ENCODE measurements around the gene PPP1R12B. TPM values are rescaled to one million over a fixed set of nuclear protein-coding genes. Genes with fewer than 3 reads are reported as not detected.
"Not testable (repeated sequence)": the region's sequence is repeated elsewhere in the genome, so short reads cannot be mapped to it uniquely, and the experiment has no call there.

The PPP1R12B gene
- total and polyA plus RNA-seq, 4 donors: 6.0 to 122 (median 22.0) TPM

GRCh38 chr1:202480640-202481039 is 132.1 kb downstream of the PPP1R12B start:
- ATAC-seq (ENCODE audit: insufficient read depth, low FRiP score); H3K9ac ChIP-seq (ENCODE audit: insufficient read depth in 1 of 2, low read length in 2 of 2): not testable (repeated sequence)

GRCh38 chr1:202483362-202483761 is 134.9 kb downstream of the PPP1R12B start:
- H3K9ac ChIP-seq (ENCODE audit: insufficient read depth in 1 of 2, low read length in 2 of 2); H3K27me3 ChIP-seq (ENCODE audit: control insufficient read depth in 3 of 3, insufficient read depth in 3 of 3, low read length in 2 of 3); ATAC-seq (ENCODE audit: insufficient read depth, low FRiP score): not testable (repeated sequence)

More at GRCh38 chr1:202480640-202481039, 132.1 kb downstream of the PPP1R12B start:
- H3K4me3 ChIP-seq; H3K36me3 ChIP-seq (ENCODE audit: control insufficient read depth in 4 of 4, insufficient read depth in 4 of 4, low read length in 4 of 4); H3K27ac ChIP-seq (ENCODE audit: low read depth in 1 of 2, low read length in 1 of 2); H3K4me1 ChIP-seq (ENCODE audit: control insufficient read depth in 5 of 5, insufficient read depth in 5 of 5, low read length in 5 of 5); DNase-seq; H3K27me3 ChIP-seq (ENCODE audit: control insufficient read depth in 3 of 3, insufficient read depth in 3 of 3, low read length in 2 of 3); H3K9me3 ChIP-seq (ENCODE audit: control insufficient read depth in 4 of 4, insufficient read depth in 3 of 4, low read length in 3 of 4): not testable (repeated sequence)

GRCh38 chr1:202484032-202484431 is 135.5 kb downstream of the PPP1R12B start:
- DNase-seq; H3K36me3 ChIP-seq (ENCODE audit: control insufficient read depth in 4 of 4, insufficient read depth in 4 of 4, low read length in 4 of 4); H3K27me3 ChIP-seq (ENCODE audit: control insufficient read depth in 3 of 3, insufficient read depth in 3 of 3, low read length in 2 of 3); ATAC-seq (ENCODE audit: insufficient read depth, low FRiP score); H3K9me3 ChIP-seq (ENCODE audit: control insufficient read depth in 4 of 4, insufficient read depth in 3 of 4, low read length in 3 of 4); H3K4me1 ChIP-seq (ENCODE audit: control insufficient read depth in 5 of 5, insufficient read depth in 5 of 5, low read length in 5 of 5); H3K4me3 ChIP-seq; H3K9ac ChIP-seq (ENCODE audit: insufficient read depth in 1 of 2, low read length in 2 of 2): not testable (repeated sequence)
- H3K27ac ChIP-seq (ENCODE audit: low read depth in 1 of 2, low read length in 1 of 2): peak overlapping the region in 1 of 2 donors; percentile 77
- whole genome bisulfite sequencing, 2 donors: 39 to 69% methylated on average over 2 of the region's 2 CpGs

More at GRCh38 chr1:202483362-202483761, 134.9 kb downstream of the PPP1R12B start:
- H3K36me3 ChIP-seq (ENCODE audit: control insufficient read depth in 4 of 4, insufficient read depth in 4 of 4, low read length in 4 of 4); H3K4me3 ChIP-seq; H3K9me3 ChIP-seq (ENCODE audit: control insufficient read depth in 4 of 4, insufficient read depth in 3 of 4, low read length in 3 of 4); DNase-seq; H3K4me1 ChIP-seq (ENCODE audit: control insufficient read depth in 5 of 5, insufficient read depth in 5 of 5, low read length in 5 of 5): not testable (repeated sequence)
- WGBS, 2 donors: 31 to 50% methylated on average over 2 of the region's 2 CpGs
- peak overlapping the region in 1 of 2 donors; percentile 77 for H3K27ac ChIP-seq (ENCODE audit: low read depth in 1 of 2, low read length in 1 of 2)

- not testable (repeated sequence) for DNase-seq; ATAC-seq (ENCODE audit: insufficient read depth, low FRiP score); H3K9me3 ChIP-seq (ENCODE audit: control insufficient read depth in 4 of 4, insufficient read depth in 3 of 4, low read length in 3 of 4); H3K27me3 ChIP-seq (ENCODE audit: control insufficient read depth in 3 of 3, insufficient read depth in 3 of 3, low read length in 2 of 3); H3K4me1 ChIP-seq (ENCODE audit: control insufficient read depth in 5 of 5, insufficient read depth in 5 of 5, low read length in 5 of 5); H3K4me3 ChIP-seq; H3K9ac ChIP-seq (ENCODE audit: insufficient read depth in 1 of 2, low read length in 2 of 2); H3K36me3 ChIP-seq (ENCODE audit: control insufficient read depth in 4 of 4, insufficient read depth in 4 of 4, low read length in 4 of 4)
- peak overlapping the region in 1 of 2 donors; percentile 49 for H3K27ac ChIP-seq (ENCODE audit: low read depth in 1 of 2, low read length in 1 of 2)
- 93 to 95% methylated on average over 3 of the region's 3 CpGs for WGBS, 2 donors
These were observed 136.3 kb downstream of the PPP1R12B start for GRCh38 chr1:202484820-202485219.

GRCh38 chr1:202488178-202488649 is 139.7 kb downstream of the PPP1R12B start:
- DNase-seq; H3K36me3 ChIP-seq (ENCODE audit: control insufficient read depth in 4 of 4, insufficient read depth in 4 of 4, low read length in 4 of 4); H3K9ac ChIP-seq (ENCODE audit: insufficient read depth in 1 of 2, low read length in 2 of 2); H3K4me1 ChIP-seq (ENCODE audit: control insufficient read depth in 5 of 5, insufficient read depth in 5 of 5, low read length in 5 of 5); ATAC-seq (ENCODE audit: insufficient read depth, low FRiP score); H3K4me3 ChIP-seq; H3K9me3 ChIP-seq (ENCODE audit: control insufficient read depth in 4 of 4, insufficient read depth in 3 of 4, low read length in 3 of 4); H3K27me3 ChIP-seq (ENCODE audit: control insufficient read depth in 3 of 3, insufficient read depth in 3 of 3, low read length in 2 of 3): not testable (repeated sequence)
- peak overlapping the region in 1 of 2 donors; percentile 34 for H3K27ac ChIP-seq (ENCODE audit: low read depth in 1 of 2, low read length in 1 of 2)
- WGBS, 2 donors: 43 to 76% methylated on average over 6 of the region's 6 CpGs

GRCh38 chr1:202489101-202489500 is 140.6 kb downstream of the PPP1R12B start:
- H3K27ac ChIP-seq (ENCODE audit: low read depth in 1 of 2, low read length in 1 of 2); H3K27me3 ChIP-seq (ENCODE audit: control insufficient read depth in 3 of 3, insufficient read depth in 3 of 3, low read length in 2 of 3); DNase-seq; H3K9ac ChIP-seq (ENCODE audit: insufficient read depth in 1 of 2, low read length in 2 of 2); H3K4me1 ChIP-seq (ENCODE audit: control insufficient read depth in 5 of 5, insufficient read depth in 5 of 5, low read length in 5 of 5); H3K36me3 ChIP-seq (ENCODE audit: control insufficient read depth in 4 of 4, insufficient read depth in 4 of 4, low read length in 4 of 4); ATAC-seq (ENCODE audit: insufficient read depth, low FRiP score); H3K4me3 ChIP-seq; H3K9me3 ChIP-seq (ENCODE audit: control insufficient read depth in 4 of 4, insufficient read depth in 3 of 4, low read length in 3 of 4): not testable (repeated sequence)

- peaks cover 3 to 15% (median 9%) of the 10 kb centered on the region in 4 donors for H3K36me3 ChIP-seq (ENCODE audit: control insufficient read depth in 4 of 4, insufficient read depth in 4 of 4, low read length in 4 of 4)
- not testable (repeated sequence) for H3K9me3 ChIP-seq (ENCODE audit: control insufficient read depth in 4 of 4, insufficient read depth in 3 of 4, low read length in 3 of 4); H3K4me3 ChIP-seq; H3K4me1 ChIP-seq (ENCODE audit: control insufficient read depth in 5 of 5, insufficient read depth in 5 of 5, low read length in 5 of 5); DNase-seq; ATAC-seq (ENCODE audit: insufficient read depth, low FRiP score); H3K27me3 ChIP-seq (ENCODE audit: control insufficient read depth in 3 of 3, insufficient read depth in 3 of 3, low read length in 2 of 3); H3K9ac ChIP-seq (ENCODE audit: insufficient read depth in 1 of 2, low read length in 2 of 2)
- 89 to 98% methylated on average over 3 of the region's 3 CpGs for WGBS, 2 donors
- H3K27ac ChIP-seq (ENCODE audit: low read depth in 1 of 2, low read length in 1 of 2): peak overlapping the region in 1 of 2 donors; percentile 4
These were observed 144.6 kb downstream of the PPP1R12B start for GRCh38 chr1:202493112-202493511.
